HG03354 (cell line): ENCODE results near the gene POLH.
"Not testable (repeated sequence)": the region's sequence is repeated elsewhere in the genome, so short reads cannot be mapped to it uniquely, and the experiment has no call there.

Source experiments
- ATAC-seq: cut with Tn5 transposase; IDR thresholded peaks from one replicate; pipeline ENCODE4 v1.9.1; 2021; ENCODE audit warnings: mild to moderate bottlenecking; ENCODE audit not compliant: unreplicated experiment, poor library complexity, severe bottlenecking

Gene POLH

DNA sequence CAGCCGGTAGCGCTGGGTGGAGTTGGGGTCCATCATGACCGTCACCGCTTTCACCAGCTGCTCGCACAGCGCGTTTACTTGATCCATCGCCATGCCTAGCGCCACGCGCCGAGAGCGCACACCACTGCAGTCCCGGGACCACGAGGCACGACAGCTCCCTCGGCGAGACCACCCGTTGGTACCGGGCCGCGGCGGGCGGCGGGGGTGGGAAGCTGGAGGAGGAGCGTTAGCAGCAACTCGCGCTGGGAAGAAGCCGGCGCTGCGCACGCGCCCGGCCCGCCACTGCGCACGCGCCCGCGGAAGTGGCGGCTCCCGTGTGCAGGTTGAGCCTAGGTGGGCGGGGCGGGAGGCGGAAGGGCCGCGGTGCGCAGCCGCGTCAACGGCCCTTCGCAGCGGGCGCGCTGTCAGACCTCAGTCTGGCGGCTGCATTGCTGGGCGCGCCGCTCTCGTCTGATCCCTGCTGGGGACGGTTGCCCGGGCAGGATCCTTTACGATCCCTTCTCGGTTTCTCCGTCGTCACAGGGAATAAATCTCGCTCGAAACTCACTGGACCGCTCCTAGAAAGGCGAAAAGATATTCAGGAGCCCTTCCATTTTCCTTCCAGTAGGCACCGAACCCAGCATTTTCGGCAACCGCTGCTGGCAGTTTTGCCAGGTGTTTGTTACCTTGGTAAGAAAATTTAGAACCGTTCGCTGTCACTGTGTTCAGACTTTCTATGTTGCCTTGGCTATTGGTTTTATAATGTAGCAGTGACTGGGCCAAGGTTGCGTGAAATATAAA lies at the start of gene POLH, which contains the start of gene XPO5:
POLH (plus strand) TSS at position 414 of the 780 bp plus-strand sequence. CDS start 6,135 bp downstream, outside the sequence.
XPO5 (minus strand) TSS at position 267 of the 780 bp plus-strand sequence; CDS start at position 93, 174 bp downstream.
- peak; percentile 90 for ATAC-seq

DNA sequence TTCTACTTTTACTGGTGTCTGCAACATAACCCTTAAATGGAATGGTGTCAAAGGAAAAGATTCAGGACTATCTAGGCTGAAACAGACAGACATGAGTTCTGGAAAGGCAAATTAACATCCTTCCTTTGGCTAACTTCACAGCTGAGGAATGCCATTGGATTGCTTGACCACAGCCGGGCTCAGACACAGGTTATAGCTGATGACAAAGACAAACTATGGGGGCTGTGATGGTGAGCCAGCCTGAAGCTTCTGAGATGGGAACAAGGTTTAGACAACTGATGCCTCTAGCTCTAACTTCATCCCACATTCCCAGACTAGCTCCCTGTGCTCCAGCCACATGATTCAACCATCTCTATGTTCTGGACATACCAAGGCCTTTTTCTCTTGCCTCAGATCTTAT lies 43.8 kb upstream of the POLH start:
- ATAC-seq, result no peak

DNA sequence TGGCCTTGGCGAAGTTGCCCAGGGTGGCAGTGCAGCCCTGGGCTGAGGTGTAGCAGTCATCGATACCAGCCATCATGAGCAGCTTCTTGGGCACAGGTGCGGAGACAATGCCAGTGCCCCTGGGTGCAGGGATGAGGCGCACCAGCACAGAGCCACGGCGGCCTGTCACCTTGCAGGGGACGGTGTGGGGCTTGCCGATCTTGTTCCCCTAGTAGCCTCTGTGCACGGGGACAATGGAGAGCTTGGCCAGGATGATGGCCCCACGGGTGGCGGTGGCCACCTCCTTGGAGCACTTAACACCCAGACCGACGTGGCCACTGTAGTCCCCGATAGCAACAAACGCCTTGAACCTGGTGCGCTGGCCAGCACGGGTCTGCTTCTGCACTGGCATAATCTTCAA lies 37.0 kb upstream of the POLH start:
- not testable (repeated sequence) for ATAC-seq

DNA sequence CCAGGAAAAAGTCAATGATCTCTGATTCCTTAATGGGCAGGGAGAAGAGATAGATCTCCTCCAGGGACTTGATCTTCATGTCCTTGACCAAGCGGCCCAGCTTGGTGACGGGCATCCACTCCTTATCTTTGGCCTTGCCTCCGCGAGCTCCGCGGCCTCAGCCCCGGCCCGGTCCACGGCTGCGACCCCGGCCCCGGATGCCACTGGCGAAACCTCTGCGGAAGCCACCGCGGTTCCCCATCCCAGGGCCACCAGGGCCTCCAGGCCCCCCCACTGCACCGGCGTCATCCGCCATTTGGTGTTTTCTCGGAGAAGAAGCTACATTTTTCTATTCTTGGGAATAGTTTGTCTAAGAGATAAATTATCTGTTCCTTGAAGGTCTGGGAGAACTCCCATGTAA lies 36.6 kb upstream of the POLH start:
- ATAC-seq, result not testable (repeated sequence)

DNA sequence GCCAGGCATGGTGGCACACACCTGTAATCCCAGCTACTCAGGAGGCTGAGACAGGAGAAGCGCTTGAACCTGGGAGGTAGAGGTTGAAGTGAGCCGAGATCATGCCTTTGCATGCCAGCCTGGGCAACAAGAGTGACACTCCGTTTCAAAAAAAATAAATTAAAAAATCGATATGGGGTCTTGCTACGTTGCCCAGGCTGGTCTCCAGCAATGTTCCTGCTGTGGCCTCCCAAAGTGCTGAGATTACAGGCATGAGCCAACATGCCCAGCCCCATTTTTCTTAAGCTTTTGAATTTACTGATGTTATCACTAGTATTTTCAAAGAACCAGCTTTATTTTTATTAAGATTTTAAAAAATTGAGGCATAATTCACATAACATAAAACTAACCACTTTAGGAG lies 35.5 kb upstream of the POLH start:
- no peak for ATAC-seq

DNA sequence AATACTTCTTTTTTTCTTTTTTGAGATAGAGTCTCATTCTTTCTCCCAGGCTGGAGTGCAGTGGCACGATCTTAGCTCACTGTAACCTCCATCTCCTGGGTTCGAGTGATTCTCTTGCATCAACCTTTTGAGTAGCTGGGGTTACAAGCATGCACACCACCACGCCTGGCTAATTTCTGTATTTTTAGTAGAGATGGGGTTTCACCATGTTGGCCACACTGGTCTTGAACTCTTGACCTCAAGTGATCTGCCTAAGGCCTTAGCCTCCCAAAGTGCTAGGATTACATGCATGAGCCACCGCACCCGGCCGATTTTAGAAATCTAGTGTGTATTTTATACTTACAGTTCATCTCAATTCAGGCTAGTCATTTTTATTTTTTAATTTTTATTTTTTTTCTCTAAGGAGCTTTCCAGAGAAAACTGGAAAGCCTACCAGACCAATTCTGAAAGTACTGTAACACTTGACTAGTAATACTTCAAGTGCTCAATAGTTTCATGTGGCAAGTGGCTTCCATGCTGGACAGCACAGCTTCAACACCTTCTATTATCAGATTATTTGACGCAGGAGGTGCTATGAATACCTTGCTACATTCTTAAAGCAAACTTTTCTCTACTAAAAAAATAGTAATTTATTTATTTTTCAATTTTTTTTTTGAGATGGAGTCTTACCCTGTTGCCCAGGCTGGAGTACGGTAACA lies 34.1 kb upstream of the POLH start:
- no peak for ATAC-seq

DNA sequence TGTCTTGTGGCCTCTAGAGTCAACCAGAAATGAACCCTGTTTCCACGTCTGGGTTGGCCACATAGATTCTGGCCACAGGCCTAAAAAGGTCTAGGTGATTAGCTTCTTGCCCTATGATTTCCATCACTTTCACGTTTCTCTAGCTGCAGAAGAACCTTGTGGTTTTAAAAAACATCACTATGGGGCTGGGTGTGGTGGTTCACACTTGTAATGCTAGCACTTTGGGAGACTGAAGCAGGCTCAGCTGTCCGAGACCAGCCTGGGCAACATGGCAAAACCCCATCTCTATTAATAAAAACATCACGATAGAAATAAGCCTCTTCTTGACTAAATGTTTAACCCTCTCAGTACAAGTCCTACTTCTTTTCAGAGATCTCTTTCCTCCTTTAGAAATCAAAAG lies 31.5 kb upstream of the POLH start:
- ATAC-seq, result no peak

DNA sequence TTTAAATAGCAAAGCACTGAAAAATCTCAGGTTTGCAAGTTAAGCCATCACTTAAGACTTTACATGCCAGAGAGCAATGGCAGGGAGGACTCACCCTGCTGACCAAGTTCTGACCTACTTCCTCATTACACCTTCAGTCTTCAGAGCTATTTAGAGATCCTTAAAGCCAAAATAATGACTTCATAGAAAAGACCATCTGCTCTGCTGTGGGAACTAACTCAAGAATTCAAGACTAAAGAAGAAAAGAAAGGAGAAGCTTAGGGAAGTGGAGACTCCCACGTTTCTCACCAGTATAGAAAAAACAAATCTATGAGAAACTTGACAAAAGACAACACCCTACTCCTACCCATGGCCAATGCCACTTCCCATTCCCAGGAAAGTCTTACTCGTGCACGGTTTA lies 28.8 kb upstream of the POLH start:
- ATAC-seq, result no peak

DNA sequence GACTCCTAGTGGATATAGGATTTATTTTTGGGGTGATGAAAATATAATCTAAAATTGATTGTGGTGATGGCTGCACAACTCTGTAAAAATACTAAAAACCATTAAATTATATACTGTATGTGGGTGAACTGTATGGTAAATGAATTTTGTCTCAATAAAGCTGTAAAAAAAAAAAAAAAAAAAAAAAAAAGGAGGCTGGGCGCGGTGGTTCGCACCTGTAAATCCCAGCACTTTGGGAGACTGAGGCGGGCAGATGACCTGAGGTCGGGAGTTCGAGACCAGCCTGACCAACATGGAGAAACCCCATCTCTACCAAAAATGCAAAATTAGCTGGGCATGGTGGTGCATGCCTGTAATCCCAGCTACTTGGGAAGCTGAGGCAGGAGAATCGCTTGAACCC lies 18.4 kb upstream of the POLH start:
- not testable (repeated sequence) for ATAC-seq

DNA sequence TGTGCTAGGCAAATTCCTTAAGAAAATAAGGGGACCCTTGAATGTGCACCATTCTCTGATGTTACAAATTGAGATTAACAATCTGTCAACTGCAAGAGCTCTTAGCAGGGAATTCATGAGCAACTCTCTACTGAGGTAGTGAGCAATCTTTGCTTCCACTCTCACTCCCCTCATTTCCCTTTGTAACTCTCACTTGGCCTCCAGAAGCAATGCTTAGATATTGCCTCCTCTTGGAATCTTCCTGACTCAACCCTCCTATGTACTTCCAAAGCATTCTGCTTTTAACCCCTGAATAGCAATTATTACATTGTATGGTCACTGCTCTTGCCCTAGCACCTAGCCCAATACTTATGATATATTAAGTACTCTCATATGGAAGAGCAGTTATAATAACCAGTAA lies 16.7 kb upstream of the POLH start:
- no peak for ATAC-seq

DNA sequence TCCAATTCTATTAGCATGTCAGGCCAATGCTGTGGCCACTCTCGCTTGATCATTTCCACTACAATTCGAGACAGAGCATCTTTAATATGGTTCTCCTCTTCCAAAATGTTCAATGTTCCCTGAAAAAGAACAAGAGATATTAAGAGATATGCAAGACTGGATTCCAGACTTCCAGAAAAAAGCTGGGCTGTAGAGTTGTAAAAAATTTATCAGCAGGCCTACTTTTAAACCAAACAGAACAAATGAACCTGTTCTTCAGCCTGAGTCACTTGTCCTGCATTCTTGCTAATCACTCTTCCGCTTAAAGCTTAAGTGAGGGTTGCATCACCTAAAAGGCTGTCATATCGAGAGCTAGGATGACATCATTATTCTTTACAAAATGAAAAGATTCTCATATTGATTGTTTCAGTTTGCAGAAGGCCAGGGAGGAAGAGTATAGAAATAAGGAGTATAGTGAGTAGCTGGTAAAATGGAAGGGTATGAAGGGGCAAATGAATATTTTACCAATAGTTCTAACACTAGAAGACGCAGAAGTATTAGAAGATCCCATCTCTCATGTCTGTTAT lies 5.0 kb upstream of the POLH start:
- ATAC-seq, result no peak

DNA sequence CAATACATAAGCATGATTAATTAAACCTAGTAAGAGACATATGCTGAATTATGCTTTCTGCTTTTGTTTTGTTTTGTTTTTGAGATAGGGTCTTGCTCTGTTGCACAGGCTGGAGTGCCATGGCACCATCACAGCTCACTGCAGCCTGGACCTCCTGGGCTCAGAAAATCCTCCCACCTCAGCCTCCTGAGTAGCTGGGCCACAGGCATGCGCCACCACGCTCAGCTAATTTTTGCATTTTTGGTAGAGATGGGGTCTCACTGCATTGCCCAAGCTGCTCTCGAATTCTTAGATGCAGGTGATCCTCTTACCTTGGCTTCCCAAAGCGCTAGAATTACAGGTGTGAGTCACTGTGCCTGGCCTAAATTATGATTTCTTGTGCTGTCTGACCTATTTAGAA lies 4.0 kb upstream of the POLH start:
- no peak for ATAC-seq

DNA sequence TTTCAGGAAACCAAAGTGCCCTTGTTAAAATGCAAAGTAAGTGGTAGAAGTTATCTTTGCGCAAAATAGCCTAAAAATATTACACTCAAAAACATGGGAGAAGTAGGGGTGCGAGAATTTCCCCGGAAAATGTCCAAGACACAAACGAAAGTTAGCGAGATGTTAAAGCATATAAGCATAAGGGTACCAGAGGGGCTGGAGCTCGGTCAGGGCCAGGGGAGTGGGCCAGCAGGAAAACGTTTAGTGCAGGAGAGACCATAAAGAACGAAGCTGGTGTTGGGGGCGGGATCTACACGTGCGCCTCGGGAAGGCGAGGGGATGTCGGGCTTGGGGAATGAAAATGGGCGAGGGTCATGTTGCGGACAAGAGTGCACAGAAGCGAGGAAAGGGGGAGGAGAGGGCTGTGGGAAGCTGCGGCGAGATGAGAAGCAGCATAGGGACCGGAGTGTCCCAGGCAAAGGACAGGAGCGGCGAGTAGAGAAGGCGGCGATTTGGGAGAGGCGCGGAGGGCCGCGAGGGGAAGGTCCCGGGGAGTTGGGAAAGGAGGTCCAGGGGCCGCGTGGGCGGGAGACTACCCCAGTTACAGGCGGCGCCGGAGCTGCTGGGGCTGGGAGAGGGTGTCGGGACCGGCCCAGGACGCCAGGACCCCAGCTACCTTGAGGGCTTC lies 747 bp upstream of the POLH start:
- ATAC-seq, result no peak

DNA sequence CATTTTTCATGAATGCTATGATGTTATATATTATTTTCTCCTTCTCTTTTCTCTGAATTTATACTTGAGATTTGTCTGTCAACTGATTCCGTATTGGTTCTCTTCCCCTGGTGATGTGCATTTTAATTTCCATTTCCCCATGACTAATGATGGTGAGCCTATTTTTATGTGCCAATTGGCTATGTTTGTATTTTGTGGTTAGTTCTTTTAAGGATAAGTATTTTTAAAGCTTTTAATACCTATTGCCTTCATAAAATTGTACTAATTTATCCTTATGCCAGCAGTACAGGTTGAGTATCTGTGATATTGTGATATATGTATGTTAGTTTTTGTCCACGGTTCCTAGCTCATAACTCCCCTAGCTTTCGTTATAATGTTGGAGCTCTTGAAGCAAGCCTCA lies 2.8 kb downstream of the POLH start:
- ATAC-seq, result no peak

DNA sequence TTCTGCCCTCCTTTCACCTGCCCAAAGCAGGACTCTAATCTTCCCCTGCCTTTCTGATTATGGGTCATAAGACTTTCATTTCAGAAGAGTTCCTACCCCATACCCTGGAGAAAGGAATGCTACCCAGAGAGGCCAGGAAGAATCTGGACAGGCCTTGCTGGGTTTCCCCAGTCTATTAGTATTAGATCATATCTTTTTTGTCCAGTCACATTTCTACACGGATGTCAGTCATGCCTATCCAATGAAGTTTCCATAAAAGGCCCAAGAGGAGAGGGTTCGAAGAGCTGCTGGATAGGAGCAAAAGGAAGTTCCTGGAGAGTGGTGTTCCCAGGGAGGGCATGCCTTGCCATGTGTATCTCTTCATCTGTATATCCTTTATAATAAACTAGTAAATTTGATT lies 3.2 kb downstream of the POLH start:
- ATAC-seq, result no peak

DNA sequence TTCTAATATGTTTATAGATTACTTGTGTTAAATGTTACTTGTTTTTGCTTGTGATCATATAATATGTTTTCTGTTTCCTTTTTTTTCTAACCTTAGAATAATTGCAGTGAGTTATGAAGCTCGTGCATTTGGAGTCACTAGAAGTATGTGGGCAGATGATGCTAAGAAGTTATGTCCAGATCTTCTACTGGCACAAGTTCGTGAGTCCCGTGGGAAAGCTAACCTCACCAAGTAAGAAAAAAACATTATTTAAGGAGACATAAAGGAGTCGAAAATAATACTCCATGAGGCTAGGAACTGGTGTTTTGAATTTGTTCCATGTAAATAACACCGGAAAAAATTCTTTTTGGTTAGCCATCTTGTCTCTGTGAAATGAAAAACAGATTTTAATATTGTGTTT lies 6.9 kb downstream of the POLH start:
- no peak for ATAC-seq

DNA sequence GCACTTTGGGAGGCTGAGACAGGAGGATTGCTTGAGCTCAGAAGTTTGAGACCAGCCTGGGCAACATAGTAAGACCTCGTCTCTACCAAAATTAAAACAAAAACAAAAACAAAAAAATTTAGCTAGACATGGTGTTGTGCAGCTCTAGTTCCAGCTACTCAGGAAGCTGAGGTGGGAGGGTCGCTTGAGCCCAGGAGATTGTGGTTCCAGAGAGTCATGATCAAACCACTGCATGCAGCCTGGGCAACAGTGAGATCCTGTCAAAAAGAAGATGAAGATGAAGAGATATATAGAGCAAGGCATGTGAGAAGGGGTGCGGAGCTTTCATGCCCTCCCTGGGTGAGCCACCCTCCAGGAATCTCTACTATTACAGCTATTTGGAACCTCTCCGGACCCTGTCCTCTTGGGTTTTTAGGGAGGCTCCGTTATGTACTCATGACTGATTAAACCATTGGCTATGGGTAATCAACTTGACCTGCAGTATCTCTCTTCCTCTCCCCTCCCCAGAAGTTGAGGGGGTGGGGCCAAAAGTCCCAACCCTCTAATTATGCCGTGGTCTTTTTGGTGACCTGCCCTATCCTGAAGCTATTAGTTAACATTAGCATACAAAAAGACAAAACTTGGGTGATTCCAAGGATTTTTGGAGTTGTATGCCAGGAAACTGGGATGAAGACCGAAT lies 9.0 kb downstream of the POLH start:
- ATAC-seq, result no peak

DNA sequence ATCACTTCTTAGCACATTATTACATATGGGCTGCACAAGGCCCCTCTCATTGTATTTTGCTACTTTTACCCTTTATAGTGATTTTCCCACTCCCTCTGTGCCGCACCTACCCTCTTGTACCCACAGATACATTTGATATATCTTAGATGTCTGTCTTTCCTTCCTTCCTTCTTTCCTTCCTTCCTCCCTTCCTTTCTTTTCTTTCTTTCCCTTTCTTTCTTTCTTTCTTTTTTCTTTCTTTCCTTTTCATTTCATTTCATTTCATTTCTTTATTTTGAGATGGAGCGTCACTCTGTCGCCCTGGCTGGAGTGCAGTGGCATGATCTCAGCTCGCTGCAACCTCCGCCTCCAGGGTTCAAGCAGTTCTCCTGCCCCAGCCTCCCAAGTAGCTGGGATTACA lies 12.2 kb downstream of the POLH start:
- no peak for ATAC-seq

DNA sequence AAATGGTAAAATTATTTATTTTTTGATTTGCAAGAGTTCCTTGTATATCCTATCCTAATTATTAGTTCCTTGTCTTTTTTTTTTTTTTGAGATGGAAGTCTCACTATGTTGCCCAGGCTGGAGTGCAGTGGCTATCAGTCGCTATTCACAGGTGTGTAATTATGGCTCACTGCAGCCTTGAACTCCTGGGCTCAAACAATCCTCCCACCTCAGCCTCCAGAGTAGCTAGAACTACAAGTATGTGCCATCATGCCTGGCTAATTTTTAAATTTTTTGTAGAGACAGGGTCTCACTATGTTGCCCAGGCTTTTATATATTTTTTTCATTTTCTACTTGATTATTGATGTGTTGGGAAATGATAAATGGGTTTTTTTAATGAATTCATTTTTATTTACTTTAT lies 13.6 kb downstream of the POLH start:
- ATAC-seq, result not testable (repeated sequence)

DNA sequence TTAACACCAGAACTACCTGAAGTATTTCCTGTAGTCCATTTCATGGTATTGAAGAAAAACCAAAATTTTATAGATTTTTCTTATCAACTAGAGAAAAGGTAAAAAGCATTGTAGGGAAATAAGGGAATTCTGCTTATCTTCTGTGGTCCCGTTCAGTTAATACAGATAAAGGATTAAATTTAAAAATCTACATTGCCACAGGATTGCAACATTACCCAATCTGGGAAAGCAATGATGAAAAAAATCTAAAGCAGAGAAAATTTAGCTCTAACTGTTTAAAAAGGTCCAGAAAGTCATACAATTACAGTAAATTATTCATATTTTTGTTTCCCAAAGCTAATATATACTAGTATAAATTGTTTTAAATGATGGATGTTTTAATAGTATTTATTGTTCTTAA lies 18.0 kb downstream of the POLH start:
- no peak for ATAC-seq
